Mammary microvascular endothelial cell (primary cell): ENCODE data around the gene MRS2. TPM values are rescaled to one million over a fixed set of nuclear protein-coding genes. Genes with fewer than 3 reads are reported as not detected.

Experiments used
- total RNA-seq: library from RNA; depleted of rRNA; stranded (reverse); fragments of >200 nt; gene quantifications from 2 replicates; pipeline ENCODE4 v1.2.3, GENCODE V29; 2015

Gene MRS2
- total RNA-seq: 16.2 and 16.9 TPM in 2 replicates

GRCh38 chr6:24402697-24403500 lies at the start of gene MRS2:
Gene MRS2, plus strand, starts transcription at chr6:24402936. Its CDS starts 111 bp downstream, at chr6:24403047.

GRCh38 chr6:24357336-24358218 lies 45.2 kb upstream of the MRS2 start, which contains the start of gene DCDC2:
Gene DCDC2, minus strand, starts transcription at chr6:24358059. Its CDS starts 309 bp downstream, at chr6:24357750.

Other genes with a start within 250 kb of the MRS2 start
- not detected in 2 replicates for gene DCDC2, start 44.9 kb upstream of the MRS2 start, total RNA-seq
- gene GPLD1, start 86.6 kb downstream of the MRS2 start, total RNA-seq: under 0.01 and 0.05 TPM in 2 replicates
- 0.25 and 0.40 TPM in 2 replicates for gene ALDH5A1, start 92.0 kb downstream of the MRS2 start, total RNA-seq
- gene KIAA0319, start 243.3 kb downstream of the MRS2 start, total RNA-seq: 0.05 TPM in 1 of 2 replicates, not detected in the other